Stimulated activated naive CD8-positive, alpha-beta T cell treated with anti-CD3 and anti-CD28 coated beads, Interleukin-15, amount 100 ng/mL, for 72 hours (primary cell): ENCODE data around the gene PMAIP1.
"Not testable (repeated sequence)": the region's sequence is repeated elsewhere in the genome, so short reads cannot be mapped to it uniquely, and the experiment has no call there.

ENCODE experiments used
- ATAC-seq: fragments of 150-1000 bp; cut with Tn5 transposase; 2 replicates; pipeline ENCODE4 v1.10.0; 2021; ENCODE audit warnings: mild to moderate bottlenecking, moderate library complexity
- DNase-seq, 2 donors: peaks; one replicate each; pipeline ENCODE4 v3.0.0; 2021 to 2022
- H3K27ac Mint-ChIP-seq, 2 donors: one replicate each; pipeline ENCODE4 v1.8.0; 2022; ENCODE audit warnings: mild to moderate bottlenecking in 2 of 2, mixed read lengths in 2 of 2, moderate library complexity in 2 of 2
- H3K27me3 Mint-ChIP-seq: one replicate; pipeline ENCODE4 v1.8.0; 2022; ENCODE audit warnings: mixed read lengths
- H3K4me1 Mint-ChIP-seq: one replicate; pipeline ENCODE4 v1.8.0; 2022; ENCODE audit warnings: mild to moderate bottlenecking, mixed read lengths
- H3K4me3 Mint-ChIP-seq, 2 donors: one replicate each; pipeline ENCODE4 v1.8.0; 2022; ENCODE audit warnings: mild to moderate bottlenecking in 2 of 2, mixed read lengths in 2 of 2, moderate library complexity in 1 of 2
- H3K9me3 Mint-ChIP-seq, 2 donors: one replicate each; pipeline ENCODE4 v1.8.0; 2022; ENCODE audit warnings: mixed read lengths in 2 of 2

The PMAIP1 gene

DNA sequence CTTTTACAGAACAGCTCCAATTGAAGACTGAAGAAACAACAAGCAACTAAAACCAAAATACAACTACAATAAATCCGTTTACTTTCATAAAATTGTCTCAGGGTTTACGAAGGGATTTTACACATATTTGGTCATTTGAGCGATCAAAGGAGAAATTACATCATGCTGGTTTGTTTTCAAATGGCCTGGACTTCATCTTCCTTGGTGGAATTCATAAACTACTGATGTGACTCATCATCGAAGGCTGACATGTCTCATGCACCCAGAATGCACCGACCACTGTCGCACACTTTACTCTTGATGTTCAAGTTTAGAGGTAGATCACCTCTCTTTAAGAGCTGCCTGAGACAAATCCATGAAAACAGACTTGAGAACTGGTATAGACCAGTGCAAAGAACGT lies 25.6 kb upstream of the PMAIP1 start:
- DNase-seq (no peak), ATAC-seq (no peak)
- Mint-ChIP-seq H3K9me3 (no peaks in the 10 kb centered on the region), H3K27ac (no peak overlapping the region), H3K4me1 (peaks cover 19% of the 10 kb centered on the region), H3K4me3 (no peak overlapping the region), H3K27me3 (no peaks in the 10 kb centered on the region)

DNA sequence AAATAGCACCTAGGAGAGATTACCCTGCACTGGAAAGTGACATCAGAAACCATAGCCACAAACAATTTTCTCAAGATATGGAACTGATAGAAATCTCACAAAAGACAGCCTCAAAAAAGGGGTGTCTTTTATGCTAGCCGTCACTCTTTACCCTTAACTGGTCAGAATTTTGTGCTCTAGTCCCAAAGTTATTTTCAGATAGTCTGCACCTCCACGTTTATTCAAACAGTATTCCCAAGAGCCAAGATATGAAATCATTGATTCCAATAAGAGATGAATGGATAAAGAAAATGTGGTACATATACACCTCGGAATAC lies 23.5 kb upstream of the PMAIP1 start:
- Mint-ChIP-seq H3K9me3 (no peaks in the 10 kb centered on the region), H3K27ac (no peak overlapping the region), H3K4me3 (no peak overlapping the region), H3K4me1 (peaks cover 19% of the 10 kb centered on the region), H3K27me3 (no peaks in the 10 kb centered on the region)
- no peak for DNase-seq
- peak; percentile 59 for ATAC-seq

DNA sequence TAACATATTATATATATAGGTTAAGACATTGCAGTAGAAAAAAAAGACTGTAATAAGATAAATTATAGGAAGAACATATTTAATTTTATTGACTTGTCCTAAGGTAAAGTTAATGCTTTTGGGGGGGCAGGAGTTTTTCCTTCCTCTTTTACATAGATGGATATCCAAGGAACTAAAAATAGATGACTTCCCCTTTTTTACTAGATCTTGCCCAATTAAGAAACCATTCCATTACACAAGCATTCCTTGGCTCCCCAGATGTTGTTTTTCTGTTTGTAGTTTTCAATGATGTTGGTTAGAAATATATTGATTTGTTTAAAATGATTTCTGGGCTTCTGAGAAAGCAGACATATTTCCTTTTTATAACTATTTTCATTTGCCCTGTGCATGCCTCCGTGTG lies 22.4 kb upstream of the PMAIP1 start:
- Mint-ChIP-seq H3K27me3 (no peaks in the 10 kb centered on the region), H3K27ac (no peak overlapping the region), H3K4me1 (peaks cover 29% of the 10 kb centered on the region), H3K9me3 (no peaks in the 10 kb centered on the region), H3K4me3 (no peak overlapping the region)
- ATAC-seq, result no peak
- no peak for DNase-seq

DNA sequence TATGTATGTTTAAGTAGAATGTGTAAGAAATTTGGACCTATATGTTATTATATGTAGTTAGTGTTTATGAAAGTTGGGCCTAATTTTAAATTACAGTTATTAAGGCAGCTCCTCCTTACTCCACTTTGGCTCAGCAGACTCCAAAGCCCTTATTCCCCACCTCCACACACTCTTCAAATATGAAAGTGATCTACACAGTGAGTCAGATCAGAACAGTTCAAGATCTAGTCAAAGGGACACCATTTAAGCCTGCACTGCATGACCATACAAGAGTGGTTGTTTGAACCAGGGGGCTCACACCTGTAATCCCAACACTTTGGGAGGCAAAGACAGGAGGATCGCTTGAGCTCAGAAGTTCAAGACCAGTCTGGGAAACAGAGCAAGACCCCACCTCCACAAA lies 21.2 kb upstream of the PMAIP1 start:
- Mint-ChIP-seq H3K9me3 (no peaks in the 10 kb centered on the region), H3K27me3 (no peaks in the 10 kb centered on the region), H3K27ac (peak overlapping the region in 1 of 2 donors; percentile 44), H3K4me1 (peaks cover 42% of the 10 kb centered on the region), H3K4me3 (no peak overlapping the region)
- peak; percentile 79 for ATAC-seq
- no peak for DNase-seq

DNA sequence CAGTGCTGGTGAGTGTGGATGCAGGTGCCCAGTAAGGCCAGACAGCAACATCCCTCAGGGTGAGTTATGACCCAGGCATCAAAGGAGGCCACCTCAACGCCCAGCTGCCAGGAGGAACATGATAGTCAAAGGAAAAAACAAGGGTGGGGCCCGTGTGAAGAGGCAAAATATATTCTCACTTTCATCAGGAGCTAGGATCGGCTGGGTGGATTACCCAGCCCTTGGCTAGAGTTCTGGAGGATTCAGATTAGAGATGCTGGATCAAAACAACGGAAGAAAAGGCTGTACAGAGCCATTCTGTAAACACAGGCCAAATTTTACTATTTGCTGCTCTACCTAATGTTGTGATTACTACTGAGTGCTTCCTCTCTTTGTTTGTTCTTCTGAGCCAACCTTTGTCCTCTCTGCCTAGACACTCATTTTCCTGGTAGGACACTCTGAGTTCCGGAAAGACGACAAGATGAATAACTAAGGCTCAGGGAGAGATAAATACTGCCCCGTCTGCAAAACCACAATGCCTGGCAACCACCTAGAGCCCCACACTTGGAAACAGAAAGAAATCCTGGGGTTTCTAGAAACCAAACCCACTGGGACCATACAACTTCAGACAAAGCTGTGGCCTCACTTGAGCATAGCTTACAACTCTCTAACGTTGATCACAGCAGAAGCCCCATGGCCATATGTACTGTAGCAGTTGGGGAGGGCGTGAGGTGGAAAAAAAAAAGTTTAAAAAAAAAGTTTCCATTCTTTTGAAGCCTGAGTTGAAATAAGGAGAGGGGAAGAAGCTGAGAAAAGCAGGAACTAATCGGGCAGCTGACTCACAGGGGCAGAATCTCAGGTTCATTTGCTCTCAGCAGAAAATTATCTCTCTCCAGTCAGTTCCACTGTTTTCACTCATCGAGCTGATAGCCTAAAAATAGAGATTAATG lies 17.8 kb upstream of the PMAIP1 start:
- H3K27me3 Mint-ChIP-seq, result no peaks in the 10 kb centered on the region
- DNase-seq (peak; percentile 27 to 34), ATAC-seq (peak; percentile 80)
- peak overlapping the region; percentile 55 to 62 for H3K4me3 Mint-ChIP-seq
- peak overlapping the region; percentile 35 to 79 for H3K27ac Mint-ChIP-seq
- H3K4me1 Mint-ChIP-seq, result peaks cover 51% of the 10 kb centered on the region
- H3K9me3 Mint-ChIP-seq, result no peaks in the 10 kb centered on the region

DNA sequence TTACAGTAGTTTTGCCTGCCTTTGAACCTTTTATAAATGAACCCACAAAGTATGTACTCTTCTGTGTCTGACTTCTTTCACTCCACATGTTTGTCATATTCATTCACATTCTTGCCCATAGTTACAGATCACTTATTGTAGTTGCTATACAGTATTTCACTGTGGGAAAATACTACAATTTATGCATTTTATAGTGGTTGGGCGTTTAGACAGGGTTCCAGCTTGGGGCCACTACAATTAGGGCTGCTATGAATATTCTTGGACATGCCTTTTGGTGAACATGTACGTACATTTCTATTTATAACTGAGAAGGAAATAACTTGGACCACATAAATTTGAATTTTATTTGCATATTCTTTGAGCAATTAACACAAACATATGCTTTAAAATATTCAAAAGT lies 15.4 kb upstream of the PMAIP1 start:
- no peak overlapping the region for H3K27ac Mint-ChIP-seq
- no peaks in the 10 kb centered on the region for H3K9me3 Mint-ChIP-seq
- H3K27me3 Mint-ChIP-seq, result no peaks in the 10 kb centered on the region
- no peak overlapping the region for H3K4me3 Mint-ChIP-seq
- peaks cover 45% of the 10 kb centered on the region for H3K4me1 Mint-ChIP-seq
- no peak for DNase-seq
- ATAC-seq, result no peak

DNA sequence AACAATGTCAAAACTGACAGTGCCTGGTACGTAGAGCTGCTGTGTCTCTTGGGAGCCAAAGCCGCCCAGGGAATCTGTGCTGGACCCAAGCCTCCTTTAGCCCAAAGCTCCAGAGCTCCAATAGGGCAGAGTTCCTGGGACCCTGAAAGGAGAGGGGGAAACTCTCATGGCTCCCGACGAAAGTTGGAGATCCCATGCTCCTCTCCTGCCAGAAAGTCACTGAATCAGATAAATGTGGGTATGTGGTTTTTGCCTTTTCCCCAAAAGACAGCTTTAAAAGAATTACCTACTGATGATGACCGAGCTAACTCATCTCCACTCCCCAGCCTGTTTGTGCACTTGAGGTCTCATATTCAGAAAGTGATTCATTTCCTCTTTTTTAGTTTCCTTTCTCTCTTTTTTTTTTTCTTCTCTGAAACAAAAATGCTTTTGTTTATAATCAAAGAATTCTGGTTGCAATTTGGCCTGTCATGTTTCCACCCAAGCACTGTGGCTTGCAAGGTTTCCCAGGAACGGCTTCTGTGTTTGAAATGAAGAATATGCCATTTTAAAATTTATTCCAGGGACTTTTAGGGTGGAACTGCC lies 14.1 kb upstream of the PMAIP1 start:
- Mint-ChIP-seq H3K4me1 (peaks cover 45% of the 10 kb centered on the region), H3K9me3 (no peaks in the 10 kb centered on the region), H3K27me3 (no peaks in the 10 kb centered on the region), H3K4me3 (peak overlapping the region; percentile 56 to 71), H3K27ac (no peak overlapping the region)
- ATAC-seq (peak; percentile 86), DNase-seq (peak in 1 of 2 donors; percentile 38)

DNA sequence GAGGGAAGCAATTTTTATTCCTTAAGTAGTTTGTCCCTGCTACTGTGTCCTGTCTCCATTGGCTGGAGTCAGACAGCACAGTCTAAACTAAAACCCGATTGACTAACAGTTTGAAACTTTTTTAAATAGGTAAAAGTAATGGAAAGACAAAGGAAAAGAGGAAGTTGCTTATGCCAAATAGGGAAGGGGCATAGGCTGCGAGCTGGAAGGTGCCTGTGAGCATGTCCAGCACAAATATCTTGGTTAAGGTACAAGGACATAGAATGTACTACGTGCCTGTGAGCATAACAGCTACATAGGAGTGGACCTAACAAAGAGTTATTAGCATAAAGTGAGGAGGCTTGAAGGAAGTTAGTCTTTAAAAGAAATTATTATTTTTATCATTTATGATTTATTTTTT lies 13.4 kb upstream of the PMAIP1 start:
- Mint-ChIP-seq H3K4me1 (peaks cover 44% of the 10 kb centered on the region), H3K4me3 (peak overlapping the region in 1 of 2 donors; percentile 71)
- not testable (repeated sequence) for H3K27ac Mint-ChIP-seq, ATAC-seq, DNase-seq, H3K9me3 Mint-ChIP-seq, H3K27me3 Mint-ChIP-seq

DNA sequence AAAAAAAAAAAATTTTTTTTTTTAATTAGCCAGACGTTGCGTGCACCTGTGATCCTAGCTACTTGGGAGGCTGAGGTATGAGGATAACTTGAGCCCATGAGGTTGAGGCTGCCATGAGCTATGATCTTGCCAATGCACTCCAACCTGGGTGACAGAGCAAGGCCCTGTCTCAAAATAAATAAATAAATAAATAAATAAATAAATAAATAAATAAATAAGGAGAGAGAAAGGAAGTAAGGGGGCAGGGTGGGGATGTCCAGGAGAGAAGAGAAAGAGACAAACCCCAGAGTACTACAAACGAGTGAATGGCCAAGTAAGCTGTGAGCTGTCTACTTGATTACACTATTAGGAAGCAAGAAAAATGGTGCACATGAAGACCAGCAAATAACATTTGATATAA lies 7.7 kb upstream of the PMAIP1 start:
- Mint-ChIP-seq H3K4me1 (no peaks in the 10 kb centered on the region), H3K27me3 (no peaks in the 10 kb centered on the region), H3K9me3 (no peaks in the 10 kb centered on the region), H3K27ac (no peak overlapping the region), H3K4me3 (no peak overlapping the region)
- ATAC-seq (no peak), DNase-seq (no peak)

DNA sequence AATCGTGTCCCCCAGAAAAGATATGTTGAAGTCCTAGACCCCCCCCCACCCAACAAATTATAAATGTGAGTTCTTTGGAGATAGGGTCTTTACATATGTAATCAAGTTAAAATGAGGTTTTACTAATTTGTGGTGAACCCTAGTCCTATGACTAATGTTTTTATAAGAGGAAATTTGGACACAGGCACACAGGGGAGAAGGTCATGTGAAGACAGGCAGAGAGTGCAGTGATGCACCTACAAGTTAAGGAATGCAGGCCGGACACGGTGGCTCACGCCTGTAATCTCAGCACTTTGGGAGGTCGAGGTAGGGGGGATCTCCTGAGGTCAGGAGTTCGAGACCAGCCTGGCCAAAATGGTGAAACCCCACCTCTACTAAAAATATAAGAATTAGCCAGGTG lies 5.8 kb upstream of the PMAIP1 start:
- H3K27ac Mint-ChIP-seq, result no peak overlapping the region
- no peaks in the 10 kb centered on the region for H3K27me3 Mint-ChIP-seq

DNA sequence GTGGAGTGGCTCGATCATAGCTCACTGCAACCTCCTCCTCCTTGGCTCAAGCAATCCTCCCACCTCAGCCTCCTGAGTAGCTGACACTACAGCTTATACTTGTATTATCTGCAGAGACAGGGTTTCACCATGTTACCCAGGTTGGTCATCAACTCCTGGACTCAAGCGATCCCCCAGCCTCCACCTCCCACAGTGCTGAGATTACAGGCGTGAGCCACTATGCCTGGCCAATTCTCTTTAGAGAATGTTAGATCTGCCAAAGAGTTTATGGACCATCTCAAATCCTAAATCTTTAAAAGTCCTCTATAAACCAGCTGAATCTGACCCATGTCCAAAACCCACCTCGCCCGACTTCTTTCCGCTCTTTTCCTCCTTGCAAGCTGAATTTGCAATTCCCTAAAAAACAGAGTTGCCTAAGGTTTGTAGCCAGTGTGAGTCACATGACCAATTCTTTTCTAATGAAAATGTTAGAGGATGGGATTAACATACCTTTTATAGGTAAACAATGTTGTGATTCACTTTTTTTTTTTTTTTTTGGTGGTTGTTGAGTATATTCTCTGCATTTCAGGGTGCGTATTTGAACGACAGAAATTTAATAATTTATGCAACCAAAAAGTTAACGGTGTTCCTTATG lies 2.4 kb upstream of the PMAIP1 start:
- no peak overlapping the region for H3K27ac Mint-ChIP-seq
- ATAC-seq (no peak), DNase-seq (no peak)
- no peak overlapping the region for H3K4me3 Mint-ChIP-seq
- no peaks in the 10 kb centered on the region for H3K9me3 Mint-ChIP-seq
- peaks cover 16% of the 10 kb centered on the region for H3K4me1 Mint-ChIP-seq
- H3K27me3 Mint-ChIP-seq, result no peaks in the 10 kb centered on the region

More for the DNA sequence above, 5.8 kb upstream of the PMAIP1 start:
- DNase-seq (no peak), ATAC-seq (no peak)
- H3K9me3 Mint-ChIP-seq, result no peaks in the 10 kb centered on the region
- no peak overlapping the region for H3K4me3 Mint-ChIP-seq
- peaks cover 5% of the 10 kb centered on the region for H3K4me1 Mint-ChIP-seq

DNA sequence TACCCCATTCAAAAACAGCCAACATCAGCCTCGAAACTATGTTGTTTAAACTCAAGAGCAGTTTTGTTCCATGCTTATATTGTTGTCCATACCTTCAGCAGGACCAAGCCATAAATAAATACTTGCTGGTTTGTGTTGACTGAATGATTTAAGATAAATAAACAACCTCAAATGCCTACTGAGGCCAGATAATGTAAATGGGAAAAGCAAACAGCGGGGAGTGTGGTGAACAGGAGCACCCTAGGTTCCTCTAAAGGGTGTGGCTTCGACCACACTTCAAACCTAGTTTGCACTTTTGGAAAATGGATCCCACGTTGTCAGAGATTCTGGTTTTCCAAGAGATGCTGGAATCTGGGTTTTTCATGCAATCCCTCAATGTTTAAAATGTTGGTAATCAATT lies 1.7 kb upstream of the PMAIP1 start:
- H3K27me3 Mint-ChIP-seq, result no peaks in the 10 kb centered on the region
- H3K9me3 Mint-ChIP-seq, result no peaks in the 10 kb centered on the region
- DNase-seq (no peak), ATAC-seq (no peak)
- H3K27ac Mint-ChIP-seq, result no peak overlapping the region
- peaks cover 22% of the 10 kb centered on the region for H3K4me1 Mint-ChIP-seq
- peak overlapping the region in 1 of 2 donors; percentile 96 for H3K4me3 Mint-ChIP-seq

DNA sequence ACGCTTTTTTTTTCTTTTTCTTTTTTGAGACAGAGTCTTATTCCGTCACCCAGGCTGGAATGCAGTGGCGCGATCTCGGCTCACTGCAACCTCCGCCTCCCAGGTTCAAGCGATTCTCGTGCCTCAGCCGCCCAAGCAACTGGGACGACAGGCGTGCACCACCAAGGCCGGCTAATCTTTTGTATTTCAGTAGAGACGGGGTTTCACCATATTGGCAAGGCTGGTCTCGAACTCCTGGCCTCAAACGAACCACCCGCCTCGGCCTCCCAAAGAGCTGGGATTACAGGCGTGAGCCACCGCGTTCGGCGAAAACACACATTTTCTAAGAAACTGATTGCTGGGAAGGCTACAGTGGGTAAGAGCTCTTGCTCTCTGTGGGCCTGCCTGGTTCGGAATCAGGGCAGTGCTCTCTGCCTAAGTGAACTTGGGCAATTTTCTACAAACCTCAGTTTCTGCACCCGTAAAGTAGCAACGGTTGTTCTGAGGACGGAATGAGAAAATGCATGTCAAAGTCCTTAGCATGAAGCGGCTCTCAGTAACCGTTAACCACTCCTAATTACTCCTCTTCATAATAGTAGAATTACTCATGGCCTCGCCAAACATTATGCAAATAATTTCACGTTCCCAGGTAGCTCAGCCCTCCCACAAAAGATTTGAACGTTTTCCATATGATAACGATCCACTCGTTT lies 1.0 kb upstream of the PMAIP1 start:
- DNase-seq (no peak), ATAC-seq (peak; percentile 13)
- H3K27me3 Mint-ChIP-seq, result no peaks in the 10 kb centered on the region
- H3K4me1 Mint-ChIP-seq, result peaks cover 26% of the 10 kb centered on the region
- H3K9me3 Mint-ChIP-seq, result no peaks in the 10 kb centered on the region
- peak overlapping the region; percentile 94 to 96 for H3K4me3 Mint-ChIP-seq
- H3K27ac Mint-ChIP-seq, result peak overlapping the region; percentile 98 to 100

DNA sequence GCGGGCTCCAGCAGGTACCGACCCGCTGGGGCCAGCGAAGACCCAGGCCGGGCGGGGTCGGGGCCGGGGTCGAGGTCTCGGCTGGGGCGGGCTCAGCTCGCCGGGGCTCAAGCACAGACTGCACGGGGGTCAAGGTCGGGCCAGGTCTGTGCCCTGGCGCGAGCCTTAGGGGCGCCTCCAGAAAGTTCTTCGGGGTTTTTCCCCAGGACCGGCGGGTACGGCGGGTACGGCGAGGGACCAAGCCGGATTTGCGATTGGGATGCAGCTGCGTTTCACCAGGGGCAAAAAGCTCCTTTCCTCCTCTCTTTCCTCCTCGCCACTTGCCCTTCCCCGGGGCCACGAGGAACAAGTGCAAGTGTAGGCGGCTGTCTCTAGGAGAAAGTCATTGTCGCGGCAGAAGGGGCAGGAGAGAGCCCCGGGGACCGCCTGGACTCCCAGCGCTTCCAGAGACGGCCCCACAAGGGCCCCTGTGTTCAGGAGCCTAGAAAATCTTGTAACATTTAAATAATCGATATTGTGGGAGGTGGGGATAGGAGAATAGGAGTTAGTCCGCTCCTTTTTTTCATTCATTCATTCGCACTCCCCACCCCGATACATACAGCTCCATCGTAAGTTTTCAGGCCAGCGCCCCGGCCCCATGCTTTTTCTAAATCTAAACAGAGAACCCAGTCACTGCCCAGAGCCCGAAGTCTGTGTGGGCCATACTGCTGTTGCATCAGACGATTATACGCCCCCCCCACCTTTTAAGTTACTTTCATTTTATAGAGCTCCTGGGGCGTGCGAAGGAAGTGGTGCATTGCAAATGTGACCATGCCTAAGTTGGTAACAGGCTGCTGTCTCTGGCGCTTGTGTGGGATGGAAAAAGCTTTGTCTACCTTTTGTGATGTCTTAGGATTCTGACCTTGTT lies 679 bp downstream of the PMAIP1 start:
- peak overlapping the region; percentile 94 to 96 for H3K4me3 Mint-ChIP-seq
- H3K4me1 Mint-ChIP-seq, result peaks cover 41% of the 10 kb centered on the region
- peak; percentile 73 for ATAC-seq
- peak; percentile 74 to 82 for DNase-seq
- peak overlapping the region; percentile 100 for H3K27ac Mint-ChIP-seq
- H3K27me3 Mint-ChIP-seq, result no peaks in the 10 kb centered on the region
- no peaks in the 10 kb centered on the region for H3K9me3 Mint-ChIP-seq
